Progenitor cell of endocrine pancreas (in vitro differentiated cells): ENCODE measurements around the gene SLC25A26. TPM values are rescaled to one million over a fixed set of nuclear protein-coding genes. Genes with fewer than 3 reads are reported as not detected.

Source experiments
- DNase-seq: peaks from one replicate; pipeline ENCODE4 v3.0.0; 2021; ENCODE audit warnings: low spot score; ENCODE audit not compliant: unreplicated experiment
- H3K27ac Mint-ChIP-seq: 2 replicates; pipeline ENCODE4 v1.8.0; 2021; ENCODE audit warnings: mild to moderate bottlenecking, moderate library complexity, mixed read lengths
- H3K27me3 Mint-ChIP-seq: 2 replicates; pipeline ENCODE4 v1.8.0; 2021; ENCODE audit warnings: mixed read lengths
- H3K36me3 Mint-ChIP-seq: 2 replicates; pipeline ENCODE4 v1.8.0; 2022; ENCODE audit warnings: mixed read lengths; ENCODE audit not compliant: insufficient read depth
- H3K4me1 Mint-ChIP-seq: 2 replicates; pipeline ENCODE4 v1.8.0; 2021; ENCODE audit warnings: low read depth, mixed read lengths
- H3K4me3 Mint-ChIP-seq: 2 replicates; pipeline ENCODE4 v1.8.0; 2021; ENCODE audit warnings: low read depth, mild to moderate bottlenecking, moderate library complexity, mixed read lengths
- H3K9me3 Mint-ChIP-seq: 2 replicates; pipeline ENCODE4 v1.8.0; 2021; ENCODE audit warnings: low read depth, mixed read lengths
- CTCF ChIP-seq: fragments of 200-600 bp; sonication (generic); IDR thresholded peaks from one replicate; pipeline ENCODE4 v1.5.0; 2021; ENCODE audit warnings: antibody characterized with exemption, mild to moderate bottlenecking; ENCODE audit not compliant: unreplicated experiment
- total RNA-seq: library from RNA; stranded (reverse); gene quantifications from 2 replicates; pipeline ENCODE4 v1.2.1, GENCODE V29; 2021

SLC25A26 gene
- total RNA-seq, 1 donor from 2014 or later, result 18.9 TPM

GRCh38 chr3:66423791-66424190 lies 203.0 kb downstream of the SLC25A26 start:
- H3K36me3 Mint-ChIP-seq, result peaks cover 42% of the 10 kb centered on the region
- peaks cover 6% of the 10 kb centered on the region for H3K4me1 Mint-ChIP-seq
- no peak for DNase-seq
- H3K4me3 Mint-ChIP-seq, result no peak overlapping the region
- H3K9me3 Mint-ChIP-seq, result peaks cover 23% of the 10 kb centered on the region
- no peak overlapping the region for H3K27ac Mint-ChIP-seq
- H3K27me3 Mint-ChIP-seq, result no peaks in the 10 kb centered on the region
- TF ChIP-seq CTCF, result no peak

- no peak for DNase-seq
- no peak for TF ChIP-seq CTCF
- H3K4me3 Mint-ChIP-seq, result no peak overlapping the region
- H3K27ac Mint-ChIP-seq, result peak overlapping the region; percentile 3
- H3K27me3 Mint-ChIP-seq, result no peaks in the 10 kb centered on the region
- H3K4me1 Mint-ChIP-seq, result peaks cover 10% of the 10 kb centered on the region
- peaks cover 24% of the 10 kb centered on the region for H3K9me3 Mint-ChIP-seq
- H3K36me3 Mint-ChIP-seq, result peaks cover 33% of the 10 kb centered on the region
These were observed 204.2 kb downstream of the SLC25A26 start for GRCh38 chr3:66425032-66425431.

GRCh38 chr3:66425576-66426114 lies 204.8 kb downstream of the SLC25A26 start:
- peaks cover 29% of the 10 kb centered on the region for H3K36me3 Mint-ChIP-seq

GRCh38 chr3:66426135-66426534 lies 205.3 kb downstream of the SLC25A26 start:
- Mint-ChIP-seq H3K4me3 (no peak overlapping the region), H3K36me3 (peaks cover 25% of the 10 kb centered on the region), H3K27ac (no peak overlapping the region), H3K27me3 (no peaks in the 10 kb centered on the region), H3K9me3 (peaks cover 14% of the 10 kb centered on the region), H3K4me1 (peaks cover 10% of the 10 kb centered on the region)
- TF ChIP-seq CTCF, result no peak
- DNase-seq, result no peak

More at GRCh38 chr3:66425576-66426114, 204.8 kb downstream of the SLC25A26 start:
- Mint-ChIP-seq H3K27me3 (no peaks in the 10 kb centered on the region), H3K4me1 (peaks cover 10% of the 10 kb centered on the region), H3K4me3 (no peak overlapping the region), H3K27ac (peak overlapping the region; percentile 3), H3K9me3 (peaks cover 17% of the 10 kb centered on the region)
- no peak for DNase-seq
- TF ChIP-seq CTCF, result no peak

GRCh38 chr3:66427352-66427751 lies 206.6 kb downstream of the SLC25A26 start:
- no peak for DNase-seq
- Mint-ChIP-seq H3K36me3 (peaks cover 17% of the 10 kb centered on the region), H3K27ac (no peak overlapping the region), H3K9me3 (peaks cover 9% of the 10 kb centered on the region), H3K4me1 (peaks cover 10% of the 10 kb centered on the region), H3K4me3 (no peak overlapping the region), H3K27me3 (no peaks in the 10 kb centered on the region)
- TF ChIP-seq CTCF, result no peak
